HG03135 (cell line): ENCODE data around the gene PTPRN2.
"Not testable (repeated sequence)": the region's sequence is repeated elsewhere in the genome, so short reads cannot be mapped to it uniquely, and the experiment has no call there.

Experiments used
- ATAC-seq: cut with Tn5 transposase; IDR thresholded peaks from one replicate; pipeline ENCODE4 v1.9.1; 2021; ENCODE audit warnings: mild to moderate bottlenecking, moderate library complexity; ENCODE audit not compliant: unreplicated experiment

Gene PTPRN2

GRCh38 chr7:158053183-158053915 lies 534.3 kb downstream of the PTPRN2 start:
- no peak for ATAC-seq

- no peak for ATAC-seq
Observed at GRCh38 chr7:158052381-158053060, 535.1 kb downstream of the PTPRN2 start.

GRCh38 chr7:158051776-158052175 lies 535.8 kb downstream of the PTPRN2 start:
- no peak for ATAC-seq

- no peak for ATAC-seq
Observed at GRCh38 chr7:158050978-158051651, 536.5 kb downstream of the PTPRN2 start.

GRCh38 chr7:158050441-158050977 lies 537.1 kb downstream of the PTPRN2 start:
- ATAC-seq, result no peak

GRCh38 chr7:158049271-158049670 lies 538.4 kb downstream of the PTPRN2 start:
- ATAC-seq, result no peak

GRCh38 chr7:158048569-158048968 lies 539.1 kb downstream of the PTPRN2 start:
- ATAC-seq, result no peak

GRCh38 chr7:158047391-158048059 lies 540.1 kb downstream of the PTPRN2 start:
- no peak for ATAC-seq

GRCh38 chr7:158046246-158046645 lies 541.4 kb downstream of the PTPRN2 start:
- not testable (repeated sequence) for ATAC-seq

GRCh38 chr7:158044482-158044823 lies 543.2 kb downstream of the PTPRN2 start:
- ATAC-seq, result no peak

GRCh38 chr7:158043551-158044481 lies 543.8 kb downstream of the PTPRN2 start:
- ATAC-seq, result no peak

GRCh38 chr7:158042156-158042880 lies 545.3 kb downstream of the PTPRN2 start:
- no peak for ATAC-seq

- ATAC-seq, result no peak
Observed at GRCh38 chr7:158040199-158040598, 547.4 kb downstream of the PTPRN2 start.

- ATAC-seq, result no peak
Observed at GRCh38 chr7:158039270-158039669, 548.4 kb downstream of the PTPRN2 start.

- ATAC-seq, result no peak
Observed at GRCh38 chr7:158037211-158037610, 550.4 kb downstream of the PTPRN2 start.

GRCh38 chr7:158035343-158035742 lies 552.3 kb downstream of the PTPRN2 start:
- no peak for ATAC-seq

GRCh38 chr7:158034571-158034970 lies 553.1 kb downstream of the PTPRN2 start:
- no peak for ATAC-seq

GRCh38 chr7:158033925-158034324 lies 553.7 kb downstream of the PTPRN2 start:
- not testable (repeated sequence) for ATAC-seq

GRCh38 chr7:158033196-158033595 lies 554.4 kb downstream of the PTPRN2 start:
- ATAC-seq, result no peak
